SH-SY5Y (cell line): ENCODE measurements around the gene AGAP1.

Source experiments
- GATA2 ChIP-seq: IDR thresholded peaks from 2 replicates; pipeline ENCODE4 v1.6.1; 2011; ENCODE audit warnings: mild to moderate bottlenecking, low read depth, low read length
- GATA3 ChIP-seq: IDR thresholded peaks from 2 replicates; pipeline ENCODE4 v1.6.1; 2011; ENCODE audit warnings: low read depth, mild to moderate bottlenecking, low read length, moderate library complexity

GRCh38 chr2:235893129-235893698, 399.4 kb downstream of the AGAP1 start:
- TF ChIP-seq GATA2 (no peak), GATA3 (no peak)
